Adrenal gland (tissue), 12 donors: ENCODE results near the gene PHLDB1. TPM values are rescaled to one million over a fixed set of nuclear protein-coding genes. Genes with fewer than 3 reads are reported as not detected.

Experiments used
- DNase-seq, 7 donors: peaks; one replicate each; pipeline ENCODE4 v3.0.0-alpha.2; 2019 to 2020
- H3K27ac ChIP-seq, 5 donors: fragments of 200-600 bp; sonication (generic) in 4 of 5; 1 replicate in 3 of 5; 2 replicates in 2 of 5; pipeline versions ENCODE4 v1.5.1 to v1.8.0; 2016 to 2020; ENCODE audit warnings: mild to moderate bottlenecking in 1 of 5
- H3K27me3 ChIP-seq: fragments of 200-600 bp; 2 replicates; pipeline ENCODE4 v1.8.0; 2021
- H3K36me3 ChIP-seq, 2 donors: fragments of 200-600 bp; replicated peaks in 1 of 2; 1 replicate in 1 of 2; 2 replicates in 1 of 2; pipeline versions ENCODE4 v1.5.1 to v1.8.0; 2018 to 2022
- H3K4me1 ChIP-seq, 2 donors: fragments of 200-600 bp; replicated peaks in 1 of 2; 1 replicate in 1 of 2; 2 replicates in 1 of 2; pipeline versions ENCODE4 v1.5.1 to v1.8.0; 2018 to 2021
- H3K4me3 ChIP-seq, 4 donors: fragments of 200-600 bp; sonication (generic) in 3 of 4; one replicate each; pipeline ENCODE4 v1.5.1; 2016 to 2018
- H3K9me3 ChIP-seq, 3 donors: fragments of 200-600 bp; sonication (generic) in 1 of 3; replicated peaks in 1 of 3; 1 replicate in 2 of 3; 2 replicates in 1 of 3; pipeline versions ENCODE4 v1.5.1 to v1.8.0; 2016 to 2021
- POLR2A ChIP-seq, 2 donors: fragments of 450-650 bp; IDR thresholded peaks; one replicate each; pipeline ENCODE4 v1.6.1; 2017; ENCODE audit warnings: antibody characterized with exemption in 2 of 2, mild to moderate bottlenecking in 2 of 2, moderate library complexity in 1 of 2
- WGBS, 4 donors: extraction: QIAGEN DNeasy Blood & Tissue Kit in 2 of 4; methylation state at CpG; one replicate each; pipeline versions ENCODE4 v1.1.5 to v1.1.7; 2013 to 2017; 5-methylcytosine and 5-hydroxymethylcytosine counted together
- intact Hi-C, 2 donors: fragments of 100-400 bp; cut with DNase I; formaldehyde crosslinking; loops; one replicate each; pipeline versions ENCODE4 v1.14.1 to v1.15.0; 2022 to 2023
- polyA plus RNA-seq, 3 donors: library from polyadenylated mRNA; stranded (reverse); fragments of 200-250 nt in 2 of 3; fragments of 350-450 nt in 1 of 3; fragmentation: Illumina TruSeq in 1 of 3; extraction: RNeasy Lipid Tissue Mini Kit (QIAGEN cat#74804) in 1 of 3; gene quantifications; one replicate each; pipeline ENCODE4 v1.2.3, GENCODE V29; 2013 to 2014
- total RNA-seq, 9 donors: library from RNA; depleted of rRNA in 4 of 9; stranded (reverse); fragments of >200 nt in 4 of 9; fragments of 120-200 nt in 1 of 9; fragmentation: NEBNext Ultra II Directional in 1 of 9; extraction: Animal tissue kit (Norgen Biotek cat#: 25700) in 1 of 9; gene quantifications; one replicate each; pipeline versions ENCODE4 v1.1.0 to v1.2.4, GENCODE V29; 2013 to 2023
- TF ChIP-seq, protein P1 (sequence below), 6 experiments: fragments of 450-650 bp in 4 of 6; fragments of 200-600 bp in 2 of 6; sonication (generic) in 1 of 6; IDR thresholded peaks; 1 replicate in 5 of 6; 2 replicates in 1 of 6; pipeline versions ENCODE4 v1.5.1 to v1.8.0; 2016 to 2021; ENCODE audit warnings: antibody characterized with exemption in 6 of 6, mild to moderate bottlenecking in 2 of 6, moderate library complexity in 1 of 6
- donor health status: healthy with polysubstance abuse.
- donor health status: Bipolar disorder and iron deficiency.
- donor health status: DM: yes; HTN: yes; CAD: no.
- donor health status: DM: no; HTN: no; CAD: no.
- donor health status: DM: no; HTN: no; CAD: no.
- donor health status: DM: yes; HTN: yes; CAD: no.

The PHLDB1 gene
- total and polyA plus RNA-seq, 12 donors, result 20.7 to 207 (median 80.2) TPM

DNA sequence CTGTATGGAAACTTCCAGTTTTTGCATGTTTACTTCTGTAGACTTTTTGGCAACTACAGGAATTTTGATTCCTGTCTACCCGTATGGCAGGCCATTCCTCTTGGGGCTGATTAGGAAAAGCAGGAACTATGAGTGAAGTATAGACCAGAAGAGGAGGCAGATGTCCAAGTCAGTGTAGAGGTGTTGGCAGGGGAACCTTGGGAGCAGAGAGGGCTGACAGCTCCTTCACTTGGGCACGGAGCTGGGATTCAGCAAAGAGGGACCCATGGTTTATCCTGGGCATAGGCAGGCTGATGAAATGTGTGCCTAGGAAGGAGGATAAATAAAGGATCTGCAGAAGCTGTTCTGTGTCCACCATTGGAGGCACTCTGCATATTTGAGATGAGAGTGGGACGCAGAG is 39.0 kb downstream of the PHLDB1 start:
- Histone ChIP-seq H3K4me3 (no peak overlapping the region), H3K27me3 (no peaks in the 10 kb centered on the region), H3K4me1 (peaks cover 10 to 18% of the 10 kb centered on the region in 2 donors), H3K9me3 (no peaks in the 10 kb centered on the region), H3K27ac (no peak overlapping the region), H3K36me3 (peaks cover 0 to 87% of the 10 kb centered on the region in 2 donors)
- intact Hi-C loops, result no loop called here
- TF ChIP-seq, protein P1, sequence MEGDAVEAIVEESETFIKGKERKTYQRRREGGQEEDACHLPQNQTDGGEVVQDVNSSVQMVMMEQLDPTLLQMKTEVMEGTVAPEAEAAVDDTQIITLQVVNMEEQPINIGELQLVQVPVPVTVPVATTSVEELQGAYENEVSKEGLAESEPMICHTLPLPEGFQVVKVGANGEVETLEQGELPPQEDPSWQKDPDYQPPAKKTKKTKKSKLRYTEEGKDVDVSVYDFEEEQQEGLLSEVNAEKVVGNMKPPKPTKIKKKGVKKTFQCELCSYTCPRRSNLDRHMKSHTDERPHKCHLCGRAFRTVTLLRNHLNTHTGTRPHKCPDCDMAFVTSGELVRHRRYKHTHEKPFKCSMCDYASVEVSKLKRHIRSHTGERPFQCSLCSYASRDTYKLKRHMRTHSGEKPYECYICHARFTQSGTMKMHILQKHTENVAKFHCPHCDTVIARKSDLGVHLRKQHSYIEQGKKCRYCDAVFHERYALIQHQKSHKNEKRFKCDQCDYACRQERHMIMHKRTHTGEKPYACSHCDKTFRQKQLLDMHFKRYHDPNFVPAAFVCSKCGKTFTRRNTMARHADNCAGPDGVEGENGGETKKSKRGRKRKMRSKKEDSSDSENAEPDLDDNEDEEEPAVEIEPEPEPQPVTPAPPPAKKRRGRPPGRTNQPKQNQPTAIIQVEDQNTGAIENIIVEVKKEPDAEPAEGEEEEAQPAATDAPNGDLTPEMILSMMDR (IDR thresholded peaks at IDR 0.05), result no peak
- TF ChIP-seq POLR2A (IDR thresholded peaks at IDR 0.05), result no peak
- DNase-seq, result no peak
- 70 to 82% (median 77%) methylated on average over 3 of the region's 3 CpGs for WGBS, 4 donors

DNA sequence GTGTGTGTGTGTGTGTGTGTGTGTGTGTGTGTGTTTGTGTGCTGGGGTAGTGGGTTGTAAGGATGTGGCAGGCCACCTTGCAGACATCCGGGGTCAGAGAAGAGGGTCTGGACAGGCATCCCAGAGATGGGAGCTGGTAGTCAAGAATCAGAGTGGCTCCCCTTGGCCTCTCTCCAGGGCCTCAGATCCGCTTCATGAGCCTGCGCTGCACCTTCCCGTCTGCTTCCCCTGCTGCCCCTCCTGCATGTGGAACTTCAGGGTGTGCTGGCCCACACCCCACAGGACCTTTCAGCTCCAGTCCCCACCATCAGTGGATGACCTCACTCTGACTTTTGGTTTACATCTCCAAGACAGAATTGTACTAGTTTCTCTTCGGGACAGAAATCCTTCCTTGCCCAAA is 40.9 kb downstream of the PHLDB1 start:
- Histone ChIP-seq H3K4me1 (peaks cover 3 to 4% of the 10 kb centered on the region in 2 donors), H3K27me3 (no peaks in the 10 kb centered on the region), H3K9me3 (no peaks in the 10 kb centered on the region), H3K36me3 (peaks cover 0 to 91% of the 10 kb centered on the region in 2 donors), H3K4me3 (no peak overlapping the region), H3K27ac (no peak overlapping the region)
- no peak for DNase-seq
- 83 to 91% (median 89%) methylated on average over 5 of the region's 5 CpGs for WGBS, 4 donors
- TF ChIP-seq POLR2A (IDR thresholded peaks at IDR 0.05), result no peak
- TF ChIP-seq, protein P1 (IDR thresholded peaks at IDR 0.05), result no peak
- intact Hi-C loops, result no loop called here

DNA sequence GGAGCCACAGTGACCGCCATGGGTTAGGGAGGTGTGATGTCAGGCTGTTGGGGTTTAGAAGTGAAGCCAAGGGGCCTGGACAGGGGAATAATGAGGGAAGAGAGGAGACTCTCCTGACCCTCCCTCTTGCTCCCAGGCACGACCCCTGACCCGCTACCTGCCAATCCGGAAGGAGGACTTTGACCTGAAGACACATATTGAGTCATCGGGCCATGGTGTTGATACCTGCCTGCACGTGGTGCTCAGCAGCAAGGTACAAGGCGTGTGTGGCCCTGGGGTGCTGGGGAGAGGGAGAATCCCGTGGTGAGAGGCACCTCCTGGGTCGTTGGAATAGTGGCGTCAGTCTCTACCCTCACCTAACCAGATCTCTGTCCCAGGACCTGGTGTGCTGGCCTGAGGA is 42.5 kb downstream of the PHLDB1 start:
- Histone ChIP-seq H3K4me3 (no peak overlapping the region), H3K27me3 (no peaks in the 10 kb centered on the region), H3K36me3 (peaks cover 0 to 92% of the 10 kb centered on the region in 2 donors), H3K9me3 (no peaks in the 10 kb centered on the region), H3K27ac (no peak overlapping the region), H3K4me1 (no peaks in the 10 kb centered on the region)
- 88 to 94% (median 93%) methylated on average over 8 to 10 of the region's 10 CpGs for WGBS, 4 donors
- TF ChIP-seq, protein P1 (IDR thresholded peaks at IDR 0.05), result no peak
- no peak for TF ChIP-seq POLR2A (IDR thresholded peaks at IDR 0.05)
- DNase-seq, result no peak
- intact Hi-C loops, result no loop called here

DNA sequence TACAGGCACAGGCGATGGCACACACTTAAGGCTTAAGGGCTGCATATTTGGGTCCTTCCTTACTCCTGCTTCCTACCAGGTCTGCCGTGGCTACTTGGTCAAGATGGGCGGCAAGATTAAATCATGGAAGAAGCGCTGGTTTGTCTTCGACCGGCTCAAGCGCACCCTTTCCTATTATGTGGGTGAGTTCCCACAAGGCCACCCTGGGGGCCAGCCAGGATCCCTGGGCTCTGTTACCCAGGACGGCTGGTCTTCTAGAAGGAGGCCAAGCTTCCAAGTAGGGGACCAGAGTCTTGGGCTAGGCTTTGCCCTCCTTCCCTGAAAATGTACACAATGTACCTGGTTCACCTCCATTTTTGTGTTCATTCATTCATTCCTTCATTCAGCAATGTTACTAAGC is 43.0 kb downstream of the PHLDB1 start:
- intact Hi-C loops, result no loop called here
- 92 to 96% (median 94%) methylated on average over 6 to 8 of the region's 8 CpGs for WGBS, 4 donors
- no peak for TF ChIP-seq POLR2A (IDR thresholded peaks at IDR 0.05)
- TF ChIP-seq, protein P1 (IDR thresholded peaks at IDR 0.05), result no peak
- H3K27me3 ChIP-seq, result no peaks in the 10 kb centered on the region
- H3K4me3 ChIP-seq, result no peak overlapping the region
- no peaks in the 10 kb centered on the region for H3K4me1 ChIP-seq
- no peaks in the 10 kb centered on the region for H3K9me3 ChIP-seq
- no peak overlapping the region for H3K27ac ChIP-seq
- no peak for DNase-seq
- peaks cover 0 to 92% of the 10 kb centered on the region in 2 donors for H3K36me3 ChIP-seq
